HEK293 (cell line): ENCODE results near the gene GAST.

Experiments
- CTCF ChIA-PET: fragments of 350-600 bp; formaldehyde crosslinking; extraction: SDS; loops from one replicate; lab custom pipeline; 2021; ENCODE audit warnings: antibody characterized with exemption; lab: Yijun Ruan, JAX
- POLR2A ChIA-PET: fragments of 300-600 bp; formaldehyde crosslinking; extraction: SDS; loops from one replicate; lab custom pipeline; 2020; ENCODE audit warnings: antibody characterized with exemption, inconsistent platforms; lab: Yijun Ruan, JAX
- H3K27ac ChIP-seq: fragments of 200-500 bp; sonication (Bioruptor generic); 2 replicates; pipeline ENCODE4 v1.5.1; 2014; ENCODE audit warnings: low read depth, low read length, control low read depth, inconsistent platforms; ENCODE audit errors: extremely low read depth
- H3K36me3 ChIP-seq, 2 experiments: fragments of 200-500 bp in 1 of 2; sonication (Bioruptor generic) in 1 of 2; 1 replicate in 1 of 2; 2 replicates in 1 of 2; pipeline ENCODE4 v1.5.1; 2014 to 2017; ENCODE audit warnings: inconsistent platforms in 2 of 2, low read length in 2 of 2; ENCODE audit not compliant: control insufficient read depth in 2 of 2, insufficient read depth in 1 of 2
- H3K4me1 ChIP-seq: fragments of 200-500 bp; sonication (Bioruptor generic); 2 replicates; pipeline ENCODE4 v1.5.1; 2014; ENCODE audit warnings: mild to moderate bottlenecking, low read length, inconsistent platforms; ENCODE audit not compliant: control insufficient read depth, insufficient read depth
- H3K4me3 ChIP-seq: 2 replicates; pipeline ENCODE4 v1.5.1; 2011; ENCODE audit warnings: low read depth, mild to moderate bottlenecking, control low read depth, low read length, moderate library complexity
- H3K9me3 ChIP-seq: fragments of 200-500 bp; sonication (Bioruptor generic); 2 replicates; pipeline ENCODE4 v1.5.1; 2014; ENCODE audit warnings: low read depth, low read length, inconsistent platforms; ENCODE audit not compliant: control insufficient read depth, insufficient read depth
- EGR2 ChIP-seq: fragments of 450-650 bp; formaldehyde crosslinking; IDR thresholded peaks from 2 replicates; pipeline ENCODE4 v1.5.1; 2016; ENCODE audit warnings: low read depth, missing biosample characterization, missing genetic modification characterization
- GLIS2 ChIP-seq: fragments of 450-650 bp; formaldehyde crosslinking; IDR thresholded peaks from 2 replicates; pipeline ENCODE4 v1.5.1; 2016; ENCODE audit warnings: missing biosample characterization, missing genetic modification characterization
- ZFP69B ChIP-seq: fragments of 450-650 bp; formaldehyde crosslinking; IDR thresholded peaks from 2 replicates; pipeline ENCODE4 v1.5.1; 2016; ENCODE audit warnings: missing biosample characterization, missing genetic modification characterization
- ZIC2 ChIP-seq: fragments of 450-650 bp; formaldehyde crosslinking; IDR thresholded peaks from 2 replicates; pipeline ENCODE4 v1.5.1; 2016; ENCODE audit warnings: missing biosample characterization, missing genetic modification characterization
- ZNF112 ChIP-seq: fragments of 450-650 bp; formaldehyde crosslinking; IDR thresholded peaks from 2 replicates; pipeline ENCODE4 v1.5.0; 2017; ENCODE audit warnings: missing biosample characterization, missing genetic modification characterization
- ZNF184 ChIP-seq: fragments of 450-650 bp; IDR thresholded peaks from 2 replicates; pipeline ENCODE4 v1.5.1; 2018; ENCODE audit warnings: missing biosample characterization, mild to moderate bottlenecking, missing genetic modification characterization
- ZNF211 ChIP-seq: fragments of 450-650 bp; formaldehyde crosslinking; IDR thresholded peaks from 2 replicates; pipeline ENCODE4 v1.5.1; 2016; ENCODE audit warnings: low read depth, missing biosample characterization, missing genetic modification characterization
- ZNF555 ChIP-seq: fragments of 450-650 bp; formaldehyde crosslinking; conservative IDR thresholded peaks from 2 replicates; pipeline ENCODE4 v1.5.1; 2017; ENCODE audit warnings: missing biosample characterization, mild to moderate bottlenecking, missing genetic modification characterization, inconsistent platforms
- ZNF558 ChIP-seq: fragments of 450-650 bp; formaldehyde crosslinking; IDR thresholded peaks from 2 replicates; pipeline ENCODE4 v1.5.1; 2016; ENCODE audit warnings: missing biosample characterization, missing genetic modification characterization
- ZNF600 ChIP-seq: fragments of 450-650 bp; formaldehyde crosslinking; IDR thresholded peaks from 2 replicates; pipeline ENCODE4 v1.5.1; 2016; ENCODE audit warnings: missing biosample characterization, missing genetic modification characterization
- ZNF701 ChIP-seq: fragments of 450-650 bp; formaldehyde crosslinking; IDR thresholded peaks from 2 replicates; pipeline ENCODE4 v1.5.1; 2016; ENCODE audit warnings: missing biosample characterization, missing genetic modification characterization
- ZSCAN30 ChIP-seq: fragments of 450-650 bp; IDR thresholded peaks from 2 replicates; pipeline ENCODE4 v1.5.1; 2018; ENCODE audit warnings: missing biosample characterization, mild to moderate bottlenecking, missing genetic modification characterization, moderate library complexity
- TF ChIP-seq, protein P1 (sequence below): fragments of 450-650 bp; formaldehyde crosslinking; IDR thresholded peaks from 2 replicates; pipeline ENCODE4 v1.5.1; 2016; ENCODE audit warnings: missing biosample characterization, missing genetic modification characterization
- TF ChIP-seq, protein P2 (sequence below): fragments of 450-650 bp; formaldehyde crosslinking; IDR thresholded peaks from 2 replicates; pipeline ENCODE4 v1.5.0; 2017; ENCODE audit warnings: missing biosample characterization, missing genetic modification characterization, borderline replicate concordance
- TF ChIP-seq, protein P3 (sequence below): fragments of 450-650 bp; formaldehyde crosslinking; IDR thresholded peaks from 2 replicates; pipeline ENCODE4 v1.5.1; 2017; ENCODE audit warnings: missing biosample characterization, missing genetic modification characterization
- TF ChIP-seq, protein P4 (sequence below): fragments of 450-650 bp; formaldehyde crosslinking; IDR thresholded peaks from 2 replicates; pipeline ENCODE4 v1.5.1; 2016; ENCODE audit warnings: missing biosample characterization, missing genetic modification characterization
- TF ChIP-seq, protein P5 (sequence below): fragments of 450-650 bp; formaldehyde crosslinking; IDR thresholded peaks from 2 replicates; pipeline ENCODE4 v1.5.1; 2016; ENCODE audit warnings: missing biosample characterization, missing genetic modification characterization
- TF ChIP-seq, protein P6 (sequence below): fragments of 450-650 bp; formaldehyde crosslinking; IDR thresholded peaks from 2 replicates; pipeline ENCODE4 v1.5.1; 2017; ENCODE audit warnings: missing biosample characterization, missing genetic modification characterization

Gene GAST

DNA sequence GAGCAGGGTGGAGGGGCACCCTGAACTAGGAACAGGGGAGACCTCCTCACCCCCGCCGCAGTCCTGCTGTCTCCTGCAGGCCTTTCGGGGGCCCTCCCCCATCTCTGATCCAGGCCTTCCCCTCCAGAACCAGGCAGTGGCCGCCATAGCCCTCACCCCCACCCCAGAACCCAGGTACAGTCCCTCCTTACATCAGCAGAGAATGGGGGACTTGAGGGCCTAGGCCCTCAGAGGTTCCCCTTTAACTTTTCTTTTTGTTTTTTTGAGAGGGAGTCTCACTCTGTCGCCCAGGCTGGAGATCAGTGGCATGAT is 26.6 kb downstream of the GAST start:
- Histone ChIP-seq H3K36me3 (no peaks in the 10 kb centered on the region), H3K4me1 (peaks cover 2% of the 10 kb centered on the region; the same call in 1 of the 2 replicates)
- TF ChIP-seq ZNF184 (tag by site-specific recombination) (no peak), GLIS2 (tag by site-specific recombination) (0 out of 2 replicates have a peak, but pooled peaks have one; percentile 19)
- TF ChIP-seq, protein P1, sequence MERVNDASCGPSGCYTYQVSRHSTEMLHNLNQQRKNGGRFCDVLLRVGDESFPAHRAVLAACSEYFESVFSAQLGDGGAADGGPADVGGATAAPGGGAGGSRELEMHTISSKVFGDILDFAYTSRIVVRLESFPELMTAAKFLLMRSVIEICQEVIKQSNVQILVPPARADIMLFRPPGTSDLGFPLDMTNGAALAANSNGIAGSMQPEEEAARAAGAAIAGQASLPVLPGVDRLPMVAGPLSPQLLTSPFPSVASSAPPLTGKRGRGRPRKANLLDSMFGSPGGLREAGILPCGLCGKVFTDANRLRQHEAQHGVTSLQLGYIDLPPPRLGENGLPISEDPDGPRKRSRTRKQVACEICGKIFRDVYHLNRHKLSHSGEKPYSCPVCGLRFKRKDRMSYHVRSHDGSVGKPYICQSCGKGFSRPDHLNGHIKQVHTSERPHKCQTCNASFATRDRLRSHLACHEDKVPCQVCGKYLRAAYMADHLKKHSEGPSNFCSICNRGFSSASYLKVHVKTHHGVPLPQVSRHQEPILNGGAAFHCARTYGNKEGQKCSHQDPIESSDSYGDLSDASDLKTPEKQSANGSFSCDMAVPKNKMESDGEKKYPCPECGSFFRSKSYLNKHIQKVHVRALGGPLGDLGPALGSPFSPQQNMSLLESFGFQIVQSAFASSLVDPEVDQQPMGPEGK (tag by site-specific recombination), result 0 out of 2 replicates have a peak, but pooled peaks have one; percentile 3
- TF ChIP-seq, protein P2, sequence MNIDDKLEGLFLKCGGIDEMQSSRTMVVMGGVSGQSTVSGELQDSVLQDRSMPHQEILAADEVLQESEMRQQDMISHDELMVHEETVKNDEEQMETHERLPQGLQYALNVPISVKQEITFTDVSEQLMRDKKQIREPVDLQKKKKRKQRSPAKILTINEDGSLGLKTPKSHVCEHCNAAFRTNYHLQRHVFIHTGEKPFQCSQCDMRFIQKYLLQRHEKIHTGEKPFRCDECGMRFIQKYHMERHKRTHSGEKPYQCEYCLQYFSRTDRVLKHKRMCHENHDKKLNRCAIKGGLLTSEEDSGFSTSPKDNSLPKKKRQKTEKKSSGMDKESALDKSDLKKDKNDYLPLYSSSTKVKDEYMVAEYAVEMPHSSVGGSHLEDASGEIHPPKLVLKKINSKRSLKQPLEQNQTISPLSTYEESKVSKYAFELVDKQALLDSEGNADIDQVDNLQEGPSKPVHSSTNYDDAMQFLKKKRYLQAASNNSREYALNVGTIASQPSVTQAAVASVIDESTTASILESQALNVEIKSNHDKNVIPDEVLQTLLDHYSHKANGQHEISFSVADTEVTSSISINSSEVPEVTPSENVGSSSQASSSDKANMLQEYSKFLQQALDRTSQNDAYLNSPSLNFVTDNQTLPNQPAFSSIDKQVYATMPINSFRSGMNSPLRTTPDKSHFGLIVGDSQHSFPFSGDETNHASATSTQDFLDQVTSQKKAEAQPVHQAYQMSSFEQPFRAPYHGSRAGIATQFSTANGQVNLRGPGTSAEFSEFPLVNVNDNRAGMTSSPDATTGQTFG (tag by site-specific recombination), result no peak
- TF ChIP-seq, all 188 proteins: peak for 2
- Histone ChIP-seq H3K27ac (no peak overlapping the region; the same call in 1 of the 2 replicates), H3K4me3 (no peak overlapping the region), H3K9me3 (no peaks in the 10 kb centered on the region)
- ChIA-PET POLR2A (no interaction called here), CTCF (interaction anchor here (0.6 to 6.8 kb wide), 7 partner anchors 13 to 119 kb away, joined by 3 to 49 read pairs (median 4); partner anchors contain the start of gene JUP)

DNA sequence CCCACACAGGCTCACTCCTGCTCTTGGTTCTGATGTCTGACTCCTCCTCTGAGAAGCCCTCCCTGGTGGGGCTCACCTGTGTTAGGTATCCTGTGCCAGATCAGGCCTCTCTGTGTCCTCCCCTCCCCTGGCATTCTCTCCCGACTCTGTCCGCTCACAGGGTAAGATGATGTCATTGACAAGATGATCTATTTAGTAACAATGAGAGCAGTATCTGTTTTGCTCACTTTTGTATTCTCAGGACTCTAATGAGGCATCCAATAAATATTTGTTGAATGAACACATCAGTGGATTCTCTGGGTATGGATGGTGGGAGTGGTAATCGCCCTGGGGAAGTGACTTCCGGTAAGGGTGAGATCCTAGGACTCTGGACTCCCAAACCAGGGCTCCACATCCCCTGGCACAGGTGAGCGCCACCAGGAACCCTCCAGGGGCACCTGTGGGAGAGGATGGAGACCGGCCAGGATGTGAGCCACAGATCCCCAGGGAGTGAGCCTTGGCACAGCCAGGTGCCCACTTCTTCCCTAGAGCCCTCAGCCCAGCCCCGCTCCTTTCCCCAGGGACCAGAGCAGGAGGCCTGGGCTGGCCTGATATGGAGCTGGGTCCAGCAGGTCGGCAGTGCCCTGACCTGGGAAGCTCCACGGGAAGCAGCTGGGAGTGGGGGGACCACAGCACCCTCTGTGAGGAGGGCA is 27.7 kb downstream of the GAST start:
- no peak overlapping the region for H3K27ac ChIP-seq
- CTCF ChIA-PET, result interaction anchor here (0.6 to 6.8 kb wide), 13 partner anchors 21 to 118 kb away, joined by 3 to 49 read pairs (median 4); partner anchors contain the start of gene JUP
- H3K9me3 ChIP-seq, result no peaks in the 10 kb centered on the region
- H3K4me1 ChIP-seq, result peaks cover 2% of the 10 kb centered on the region; the same call in 1 of the 2 replicates
- POLR2A ChIA-PET, result interaction anchor here (1.3 kb wide), 1 partner anchor 47 kb away, joined by 5 read pairs; the partner anchor contains the start of gene JUP
- no peaks in the 10 kb centered on the region for H3K36me3 ChIP-seq
- H3K4me3 ChIP-seq, result no peak overlapping the region
- TF ChIP-seq, protein P3, sequence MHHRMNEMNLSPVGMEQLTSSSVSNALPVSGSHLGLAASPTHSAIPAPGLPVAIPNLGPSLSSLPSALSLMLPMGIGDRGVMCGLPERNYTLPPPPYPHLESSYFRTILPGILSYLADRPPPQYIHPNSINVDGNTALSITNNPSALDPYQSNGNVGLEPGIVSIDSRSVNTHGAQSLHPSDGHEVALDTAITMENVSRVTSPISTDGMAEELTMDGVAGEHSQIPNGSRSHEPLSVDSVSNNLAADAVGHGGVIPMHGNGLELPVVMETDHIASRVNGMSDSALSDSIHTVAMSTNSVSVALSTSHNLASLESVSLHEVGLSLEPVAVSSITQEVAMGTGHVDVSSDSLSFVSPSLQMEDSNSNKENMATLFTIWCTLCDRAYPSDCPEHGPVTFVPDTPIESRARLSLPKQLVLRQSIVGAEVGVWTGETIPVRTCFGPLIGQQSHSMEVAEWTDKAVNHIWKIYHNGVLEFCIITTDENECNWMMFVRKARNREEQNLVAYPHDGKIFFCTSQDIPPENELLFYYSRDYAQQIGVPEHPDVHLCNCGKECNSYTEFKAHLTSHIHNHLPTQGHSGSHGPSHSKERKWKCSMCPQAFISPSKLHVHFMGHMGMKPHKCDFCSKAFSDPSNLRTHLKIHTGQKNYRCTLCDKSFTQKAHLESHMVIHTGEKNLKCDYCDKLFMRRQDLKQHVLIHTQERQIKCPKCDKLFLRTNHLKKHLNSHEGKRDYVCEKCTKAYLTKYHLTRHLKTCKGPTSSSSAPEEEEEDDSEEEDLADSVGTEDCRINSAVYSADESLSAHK (tag by site-specific recombination), result no peak
- TF ChIP-seq ZIC2 (tag by site-specific recombination) (no peak; the same call in 1 of the 2 replicates), ZSCAN30 (no peak), ZNF112 (tag by site-specific recombination) (no peak), ZFP69B (tag by site-specific recombination) (no peak), EGR2 (tag by site-specific recombination) (no peak), ZNF211 (tag by site-specific recombination) (no peak), ZNF555 (tag by site-specific recombination) (no peak), ZNF701 (no peak), ZNF600 (tag by site-specific recombination) (0 out of 2 replicates have a peak, but pooled peaks have one; percentile 15), ZNF558 (tag by site-specific recombination) (no peak)
- TF ChIP-seq, protein P4, sequence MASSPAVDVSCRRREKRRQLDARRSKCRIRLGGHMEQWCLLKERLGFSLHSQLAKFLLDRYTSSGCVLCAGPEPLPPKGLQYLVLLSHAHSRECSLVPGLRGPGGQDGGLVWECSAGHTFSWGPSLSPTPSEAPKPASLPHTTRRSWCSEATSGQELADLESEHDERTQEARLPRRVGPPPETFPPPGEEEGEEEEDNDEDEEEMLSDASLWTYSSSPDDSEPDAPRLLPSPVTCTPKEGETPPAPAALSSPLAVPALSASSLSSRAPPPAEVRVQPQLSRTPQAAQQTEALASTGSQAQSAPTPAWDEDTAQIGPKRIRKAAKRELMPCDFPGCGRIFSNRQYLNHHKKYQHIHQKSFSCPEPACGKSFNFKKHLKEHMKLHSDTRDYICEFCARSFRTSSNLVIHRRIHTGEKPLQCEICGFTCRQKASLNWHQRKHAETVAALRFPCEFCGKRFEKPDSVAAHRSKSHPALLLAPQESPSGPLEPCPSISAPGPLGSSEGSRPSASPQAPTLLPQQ (tag by site-specific recombination), result 0 out of 2 replicates have a peak, but pooled peaks have one; percentile 28
- TF ChIP-seq, protein P5, sequence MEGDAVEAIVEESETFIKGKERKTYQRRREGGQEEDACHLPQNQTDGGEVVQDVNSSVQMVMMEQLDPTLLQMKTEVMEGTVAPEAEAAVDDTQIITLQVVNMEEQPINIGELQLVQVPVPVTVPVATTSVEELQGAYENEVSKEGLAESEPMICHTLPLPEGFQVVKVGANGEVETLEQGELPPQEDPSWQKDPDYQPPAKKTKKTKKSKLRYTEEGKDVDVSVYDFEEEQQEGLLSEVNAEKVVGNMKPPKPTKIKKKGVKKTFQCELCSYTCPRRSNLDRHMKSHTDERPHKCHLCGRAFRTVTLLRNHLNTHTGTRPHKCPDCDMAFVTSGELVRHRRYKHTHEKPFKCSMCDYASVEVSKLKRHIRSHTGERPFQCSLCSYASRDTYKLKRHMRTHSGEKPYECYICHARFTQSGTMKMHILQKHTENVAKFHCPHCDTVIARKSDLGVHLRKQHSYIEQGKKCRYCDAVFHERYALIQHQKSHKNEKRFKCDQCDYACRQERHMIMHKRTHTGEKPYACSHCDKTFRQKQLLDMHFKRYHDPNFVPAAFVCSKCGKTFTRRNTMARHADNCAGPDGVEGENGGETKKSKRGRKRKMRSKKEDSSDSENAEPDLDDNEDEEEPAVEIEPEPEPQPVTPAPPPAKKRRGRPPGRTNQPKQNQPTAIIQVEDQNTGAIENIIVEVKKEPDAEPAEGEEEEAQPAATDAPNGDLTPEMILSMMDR (tag by site-specific recombination), result no peak
- TF ChIP-seq, protein P6, sequence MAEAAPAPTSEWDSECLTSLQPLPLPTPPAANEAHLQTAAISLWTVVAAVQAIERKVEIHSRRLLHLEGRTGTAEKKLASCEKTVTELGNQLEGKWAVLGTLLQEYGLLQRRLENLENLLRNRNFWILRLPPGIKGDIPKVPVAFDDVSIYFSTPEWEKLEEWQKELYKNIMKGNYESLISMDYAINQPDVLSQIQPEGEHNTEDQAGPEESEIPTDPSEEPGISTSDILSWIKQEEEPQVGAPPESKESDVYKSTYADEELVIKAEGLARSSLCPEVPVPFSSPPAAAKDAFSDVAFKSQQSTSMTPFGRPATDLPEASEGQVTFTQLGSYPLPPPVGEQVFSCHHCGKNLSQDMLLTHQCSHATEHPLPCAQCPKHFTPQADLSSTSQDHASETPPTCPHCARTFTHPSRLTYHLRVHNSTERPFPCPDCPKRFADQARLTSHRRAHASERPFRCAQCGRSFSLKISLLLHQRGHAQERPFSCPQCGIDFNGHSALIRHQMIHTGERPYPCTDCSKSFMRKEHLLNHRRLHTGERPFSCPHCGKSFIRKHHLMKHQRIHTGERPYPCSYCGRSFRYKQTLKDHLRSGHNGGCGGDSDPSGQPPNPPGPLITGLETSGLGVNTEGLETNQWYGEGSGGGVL, result peak; percentile 35; the same call in 1 of the 2 replicates
